Neutrophil (primary cell): ENCODE results near the gene SAMD3.

Experiments
- H3K27ac ChIP-seq: fragments of 200-600 bp; sonication (generic); 2 replicates; pipeline ENCODE4 v1.5.1; 2016; ENCODE audit warnings: mild to moderate bottlenecking, moderate library complexity
- H3K27me3 ChIP-seq: fragments of 200-600 bp; sonication (generic); 2 replicates; pipeline ENCODE4 v1.6.0; 2016; ENCODE audit warnings: mild to moderate bottlenecking
- H3K36me3 ChIP-seq: fragments of 200-600 bp; sonication (generic); 2 replicates; pipeline ENCODE4 v1.5.1; 2017
- H3K4me1 ChIP-seq, 2 experiments: fragments of 200-600 bp in 1 of 2; sonication (generic) in 1 of 2; 1 replicate in 1 of 2; 2 replicates in 1 of 2; pipeline versions ENCODE4 v1.5.1 to v1.6.1; 2013 to 2016; ENCODE audit warnings: low read depth in 1 of 2, low read length in 1 of 2, mild to moderate bottlenecking in 1 of 2, moderate library complexity in 1 of 2; ENCODE audit not compliant: control insufficient read depth in 1 of 2, insufficient read depth in 1 of 2
- H3K4me3 ChIP-seq, 2 experiments: fragments of 200-600 bp in 1 of 2; sonication (generic) in 1 of 2; 1 replicate in 1 of 2; 2 replicates in 1 of 2; pipeline ENCODE4 v1.5.1; 2013 to 2016; ENCODE audit warnings: low read depth in 1 of 2, low read length in 1 of 2, mild to moderate bottlenecking in 1 of 2, moderate library complexity in 1 of 2
- H3K9me3 ChIP-seq: fragments of 200-600 bp; sonication (generic); 2 replicates; pipeline ENCODE4 v1.5.1; 2016
- CTCF ChIP-seq: fragments of 200-600 bp; sonication (generic); IDR thresholded peaks from 2 replicates; pipeline ENCODE4 v1.5.1; 2016; ENCODE audit warnings: antibody characterized with exemption

The SAMD3 gene

GRCh38 chr6:130111031-130111430 is 111.7 kb downstream of the SAMD3 start:
- Histone ChIP-seq H3K27ac (no peak overlapping the region), H3K36me3 (peaks cover 4% of the 10 kb centered on the region), H3K4me1 (no peaks in the 10 kb centered on the region), H3K4me3 (no peak overlapping the region), H3K27me3 (no peaks in the 10 kb centered on the region), H3K9me3 (no peaks in the 10 kb centered on the region)
- TF ChIP-seq CTCF, result no peak

DNA sequence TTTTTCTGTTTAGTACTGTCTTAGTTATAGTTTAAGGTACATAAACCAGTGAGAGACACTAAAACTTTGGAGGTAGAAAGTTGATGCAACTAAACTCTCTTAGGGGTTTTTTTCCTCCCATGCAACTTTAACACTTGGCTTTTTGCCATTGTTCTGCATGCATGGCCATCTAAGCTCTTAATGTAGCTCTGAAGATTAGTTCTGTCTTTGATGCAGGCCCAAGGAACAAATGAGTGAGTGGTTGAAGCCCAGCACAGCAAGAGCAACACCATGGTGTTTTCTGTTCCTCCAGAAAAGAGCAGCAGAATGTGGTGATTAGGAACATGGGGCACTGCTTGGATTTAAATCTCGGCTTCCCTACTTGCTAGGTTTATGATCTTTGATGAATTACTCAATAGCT is 115.0 kb downstream of the SAMD3 start:
- no peaks in the 10 kb centered on the region for H3K4me1 ChIP-seq
- no peak overlapping the region for H3K4me3 ChIP-seq
- no peaks in the 10 kb centered on the region for H3K9me3 ChIP-seq
- peaks cover 4% of the 10 kb centered on the region for H3K36me3 ChIP-seq
- TF ChIP-seq CTCF, result no peak
- H3K27me3 ChIP-seq, result no peaks in the 10 kb centered on the region
- H3K27ac ChIP-seq, result no peak overlapping the region

GRCh38 chr6:130105996-130106704 is 116.6 kb downstream of the SAMD3 start:
- Histone ChIP-seq H3K27me3 (no peaks in the 10 kb centered on the region), H3K9me3 (no peaks in the 10 kb centered on the region), H3K4me3 (no peak overlapping the region), H3K4me1 (no peaks in the 10 kb centered on the region), H3K27ac (no peak overlapping the region), H3K36me3 (peaks cover 8% of the 10 kb centered on the region)
- no peak for TF ChIP-seq CTCF

DNA sequence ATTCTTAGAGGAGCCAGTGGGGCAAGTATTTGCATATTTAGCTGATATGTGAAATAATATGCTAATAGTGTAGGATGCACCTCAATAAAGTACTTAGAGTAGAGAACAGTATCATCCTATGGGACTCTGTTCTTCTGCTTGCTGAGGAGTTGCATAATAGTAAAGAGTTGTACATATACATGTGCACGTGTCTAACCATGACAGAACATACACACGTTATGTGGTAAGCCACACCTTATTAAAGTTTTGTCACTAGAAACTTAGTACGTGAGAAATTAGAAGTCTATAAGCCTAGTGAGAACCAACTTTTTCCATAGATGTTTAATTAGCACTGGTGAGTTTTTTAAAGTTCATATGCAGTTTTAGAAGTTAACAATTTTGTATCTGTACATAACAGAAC is 123.6 kb downstream of the SAMD3 start:
- Histone ChIP-seq H3K9me3 (no peaks in the 10 kb centered on the region), H3K36me3 (peaks cover 10% of the 10 kb centered on the region), H3K27me3 (no peaks in the 10 kb centered on the region), H3K4me1 (no peaks in the 10 kb centered on the region), H3K4me3 (no peak overlapping the region), H3K27ac (no peak overlapping the region)
- no peak for TF ChIP-seq CTCF

GRCh38 chr6:130098317-130098716 is 124.4 kb downstream of the SAMD3 start:
- Histone ChIP-seq H3K36me3 (peaks cover 10% of the 10 kb centered on the region), H3K9me3 (no peaks in the 10 kb centered on the region), H3K4me3 (no peak overlapping the region), H3K27ac (no peak overlapping the region), H3K4me1 (no peaks in the 10 kb centered on the region), H3K27me3 (no peaks in the 10 kb centered on the region)
- TF ChIP-seq CTCF, result no peak
